GM13976 (cell line): Measurements from ENCODE around the gene GPRC5A.

Experiments
- DNase-seq: peaks from one replicate; pipeline ENCODE4 v3.0.0; 2012; ENCODE audit warnings: low spot score
- CTCF ChIP-seq: IDR thresholded peaks from 2 replicates; pipeline ENCODE4 v1.5.1; 2012; ENCODE audit warnings: borderline replicate concordance, mild to moderate bottlenecking; ENCODE audit not compliant: insufficient read depth; ENCODE audit errors: extremely low read depth, missing control alignments, control extremely low read depth
- in situ Hi-C: fragments of 300-500 bp; cut with MboI; formaldehyde crosslinking; loops from one replicate; pipeline ENCODE4 v1.12.0; 2022; ENCODE audit warnings: low sequenced_read_pairs, mixed read lengths, inconsistent platforms; ENCODE audit not compliant: unreplicated experiment

The GPRC5A gene

GRCh38 chr12:12896260-12896659 lies 4.9 kb downstream of the GPRC5A start:
- no peak for DNase-seq
- no peak for TF ChIP-seq CTCF
- in situ Hi-C loops = no loop called here

GRCh38 chr12:12897302-12897701 lies 5.9 kb downstream of the GPRC5A start:
- in situ Hi-C loops = no loop called here
- no peak for TF ChIP-seq CTCF
- no peak for DNase-seq

- in situ Hi-C loops = no loop called here
- no peak for TF ChIP-seq CTCF
- no peak for DNase-seq
Measured at GRCh38 chr12:12898136-12898717, 6.9 kb downstream of the GPRC5A start.

GRCh38 chr12:12898911-12899511 lies 7.6 kb downstream of the GPRC5A start:
- no peak for TF ChIP-seq CTCF
- in situ Hi-C loops = no loop called here

GRCh38 chr12:12899530-12900380 lies 8.4 kb downstream of the GPRC5A start:
- DNase-seq = peak; percentile 52
- no peak for TF ChIP-seq CTCF
- in situ Hi-C loops = no loop called here

More at GRCh38 chr12:12898911-12899511, 7.6 kb downstream of the GPRC5A start:
- no peak for DNase-seq

- DNase-seq = no peak
- no peak for TF ChIP-seq CTCF
- in situ Hi-C loops = no loop called here
Measured at GRCh38 chr12:12900786-12901157, 9.4 kb downstream of the GPRC5A start.
